GOT3 (cell line): ENCODE results near the gene SLC46A2.

Experiments used
- DNase-seq: peaks from one replicate; lab custom pipeline; 2025; ENCODE audit warnings: mixed read lengths; lab: John Stamatoyannopoulos, UW

Gene SLC46A2

GRCh38 chr9:112890106-112891081 is at the start of gene SLC46A2:
Gene SLC46A2 (minus strand): TSS chr9:112890876. CDS start chr9:112890681, 195 bp downstream.
- no peak for DNase-seq

GRCh38 chr9:112939418-112939817 is 48.7 kb upstream of the SLC46A2 start:
- no peak for DNase-seq

- no peak for DNase-seq
Measured at GRCh38 chr9:112933696-112934095, 43.0 kb upstream of the SLC46A2 start.

GRCh38 chr9:112925058-112925641 is 34.5 kb upstream of the SLC46A2 start:
- no peak for DNase-seq

DNA sequence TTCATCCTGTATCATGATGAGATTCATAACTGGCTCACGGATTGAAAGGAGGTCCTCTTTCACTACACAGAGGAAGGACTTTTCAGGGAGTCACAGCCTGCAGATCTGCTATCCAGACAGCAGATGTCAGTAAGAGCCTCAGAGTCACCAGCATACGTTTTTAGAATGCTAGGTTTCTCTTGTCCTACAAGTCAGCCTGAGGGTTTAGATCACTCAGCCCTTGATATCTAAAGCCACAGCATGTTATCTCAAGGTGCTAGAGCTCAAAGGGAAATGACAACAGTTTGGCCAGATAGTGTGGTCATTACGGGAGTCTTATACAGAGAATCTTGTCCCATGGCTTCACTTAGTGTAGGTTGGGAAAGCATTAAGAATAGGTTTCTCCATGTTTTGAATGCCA is 30.9 kb upstream of the SLC46A2 start:
- no peak for DNase-seq

- no peak for DNase-seq
Measured at GRCh38 chr9:112917987-112918362, 27.3 kb upstream of the SLC46A2 start.

DNA sequence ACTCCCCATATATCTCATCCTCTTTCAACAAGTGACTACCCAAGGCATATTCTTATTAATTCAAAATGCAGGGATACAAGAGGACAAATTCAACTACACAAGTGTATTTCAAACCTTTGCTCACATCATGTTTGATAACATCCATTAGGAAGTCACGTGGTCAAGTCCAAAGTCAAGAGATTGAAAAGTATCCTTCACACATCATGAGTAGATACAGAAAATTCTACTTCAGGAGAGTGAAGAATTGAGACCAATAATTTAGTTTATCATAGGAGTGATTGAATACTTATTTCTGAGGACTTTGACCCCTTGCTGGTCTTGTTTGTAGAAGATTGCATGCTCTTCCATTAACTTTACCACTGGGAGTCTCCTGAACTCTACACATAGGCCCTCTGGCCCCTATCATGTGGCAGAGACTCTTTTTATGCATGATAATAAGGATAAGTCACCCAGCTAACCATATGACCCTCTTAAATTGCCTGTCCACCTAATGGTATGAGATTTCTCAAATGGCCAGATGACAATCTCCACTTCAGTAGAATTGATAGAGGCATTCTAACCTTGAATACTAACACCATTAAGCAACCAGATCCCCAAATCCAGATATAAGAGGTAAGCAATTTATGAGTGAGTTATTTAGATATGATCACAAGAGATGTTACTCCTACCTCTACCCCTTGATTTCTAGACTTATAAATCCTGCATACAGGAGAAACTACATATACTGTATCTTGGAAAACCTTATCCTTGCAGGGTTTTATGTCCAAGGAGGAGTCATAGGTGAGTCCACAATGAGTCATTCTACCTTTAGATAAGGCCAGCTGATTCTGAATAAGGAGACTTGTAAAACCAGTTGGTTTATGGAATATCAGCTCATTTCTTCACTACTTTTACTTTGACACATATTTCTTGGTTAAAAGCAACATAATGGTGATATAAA is 26.6 kb upstream of the SLC46A2 start:
- DNase-seq = no peak

- DNase-seq = no peak
Measured at GRCh38 chr9:112914524-112914923, 23.8 kb upstream of the SLC46A2 start.

- no peak for DNase-seq
Measured at GRCh38 chr9:112913326-112913725, 22.6 kb upstream of the SLC46A2 start.

GRCh38 chr9:112912636-112913035 is 22.0 kb upstream of the SLC46A2 start:
- DNase-seq = no peak

- DNase-seq = no peak
Measured at GRCh38 chr9:112911736-112912135, 21.1 kb upstream of the SLC46A2 start.

DNA sequence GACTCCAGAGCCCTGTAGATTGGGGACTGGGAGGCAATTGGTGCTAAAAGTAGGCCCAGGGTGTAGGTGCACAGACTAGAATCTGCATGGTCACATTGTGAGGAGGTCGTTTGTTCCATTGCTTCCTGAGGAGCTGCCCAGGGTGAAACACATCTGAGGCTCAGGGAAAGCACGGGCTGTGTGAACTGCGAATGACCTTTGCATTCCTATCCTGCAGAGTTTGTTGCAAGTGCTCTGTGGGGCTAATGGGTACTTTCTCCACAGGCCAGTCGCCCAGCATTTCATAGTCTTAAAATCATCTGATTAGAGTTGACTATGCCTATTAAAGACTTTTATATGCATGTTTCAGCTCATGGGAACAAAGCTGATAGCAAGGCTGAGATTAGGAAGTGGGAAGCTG is 14.4 kb upstream of the SLC46A2 start:
- no peak for DNase-seq

DNA sequence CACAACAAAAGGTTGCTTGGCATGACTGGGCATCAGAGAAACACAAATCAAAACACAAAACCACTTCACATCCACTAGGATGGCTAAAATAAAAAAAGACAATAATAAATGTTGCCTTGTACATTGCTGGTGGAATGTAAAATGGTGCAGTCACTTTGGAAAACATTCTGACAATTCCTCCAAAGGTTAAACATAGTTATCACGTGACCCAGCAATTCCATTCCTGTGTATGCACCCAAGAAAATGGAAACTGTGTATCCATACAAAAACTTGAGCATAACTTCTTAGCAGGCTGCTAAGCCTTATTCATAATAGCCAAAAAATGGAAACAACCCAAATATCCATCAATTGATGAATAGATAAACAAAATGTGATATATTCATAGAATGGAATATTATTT is 10.2 kb upstream of the SLC46A2 start:
- DNase-seq = no peak

DNA sequence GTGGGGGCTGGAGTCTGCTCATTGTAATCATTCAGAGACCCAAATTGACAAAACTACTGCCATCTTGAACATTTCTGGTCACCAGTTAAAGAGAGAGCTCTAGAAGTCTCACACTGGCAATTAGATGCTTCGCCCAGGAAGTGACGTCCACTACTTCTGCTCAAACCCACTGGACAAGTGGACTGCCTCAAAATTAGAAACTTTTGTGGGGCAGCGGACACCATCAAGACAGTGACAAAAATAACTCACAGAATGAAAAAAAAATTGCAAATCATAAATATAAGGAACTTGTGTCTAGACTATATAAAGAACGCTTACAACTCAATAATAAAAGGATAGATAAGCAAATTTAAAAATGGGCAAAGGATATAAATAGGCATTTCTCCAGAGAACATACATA is 9.8 kb upstream of the SLC46A2 start:
- DNase-seq = no peak

DNA sequence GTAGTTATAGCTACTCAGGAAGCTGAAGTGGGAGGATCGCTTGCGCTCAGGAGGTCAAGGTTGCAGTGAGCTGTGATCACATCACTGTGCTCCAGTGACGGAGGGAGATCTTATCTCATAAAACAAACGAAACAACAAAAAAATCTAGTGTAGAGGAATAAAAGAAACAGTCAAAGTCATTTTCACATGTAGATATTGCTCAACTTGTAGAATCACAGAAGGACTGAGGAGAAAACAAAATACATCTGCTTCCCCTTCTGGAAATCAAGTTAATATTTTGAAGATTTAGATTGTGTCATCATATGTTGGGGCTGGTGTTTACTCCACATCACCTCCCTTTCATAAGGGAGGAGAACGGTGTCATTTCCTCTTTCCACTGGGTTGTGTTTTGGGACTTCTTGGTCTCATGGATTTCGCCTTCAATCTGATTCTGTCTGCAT is 8.2 kb upstream of the SLC46A2 start:
- no peak for DNase-seq

DNA sequence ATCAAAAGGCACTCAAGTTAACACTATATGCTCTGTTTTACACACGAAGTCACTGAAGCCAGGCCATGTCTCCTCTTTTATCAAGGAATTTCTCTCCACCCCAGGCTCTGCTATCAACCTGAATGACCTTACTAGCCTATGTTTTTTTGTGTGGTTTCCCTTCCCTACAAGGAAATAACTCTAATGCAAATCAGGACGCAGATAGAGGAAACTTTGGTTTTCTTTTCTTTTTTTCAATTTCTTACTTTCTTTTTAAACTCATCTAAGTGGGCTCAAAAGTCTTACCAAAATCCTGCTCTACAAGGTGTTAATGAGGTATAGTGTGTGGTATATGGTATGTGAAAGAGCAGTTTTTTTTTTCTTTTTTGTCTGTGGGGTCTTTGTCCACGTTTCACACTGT is 5.5 kb upstream of the SLC46A2 start:
- DNase-seq = no peak

DNA sequence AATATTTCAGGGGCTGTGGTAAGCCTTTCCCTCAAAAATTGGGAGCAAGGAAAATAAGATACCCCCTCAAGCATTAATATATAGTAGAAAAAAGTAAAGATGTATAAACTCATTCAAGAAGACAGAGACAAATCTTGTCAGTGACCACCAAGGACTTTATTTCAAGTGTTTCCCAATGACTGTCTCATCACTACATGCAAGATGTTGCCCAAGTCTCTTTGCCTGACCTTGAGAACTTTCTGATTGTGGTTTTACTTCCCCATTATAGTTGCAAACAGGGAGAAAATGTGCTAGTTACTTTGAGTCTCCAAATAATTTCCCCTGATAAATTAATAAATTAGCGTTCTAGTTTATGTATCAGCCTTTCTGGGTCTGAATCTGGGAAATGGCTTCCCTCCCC is 4.0 kb upstream of the SLC46A2 start:
- no peak for DNase-seq

DNA sequence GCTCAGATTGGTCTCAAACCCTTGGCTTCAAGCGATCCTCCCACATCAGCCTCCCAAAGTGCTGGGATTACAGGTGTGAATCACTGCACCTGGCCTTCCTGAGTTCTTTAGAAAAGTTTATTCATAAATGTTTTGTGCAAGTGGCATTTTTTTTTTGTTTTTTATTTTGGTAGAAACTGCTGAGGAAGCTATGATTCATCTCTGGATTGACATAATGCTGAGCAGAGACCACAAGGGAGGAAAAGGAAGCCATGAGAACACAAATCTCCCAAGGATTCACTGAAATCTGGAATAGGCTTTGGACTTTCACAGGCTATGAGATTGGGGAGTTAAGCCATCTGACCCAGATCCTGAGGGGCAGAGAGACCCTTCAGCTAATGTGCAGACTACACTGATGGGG is 3.4 kb upstream of the SLC46A2 start:
- no peak for DNase-seq

DNA sequence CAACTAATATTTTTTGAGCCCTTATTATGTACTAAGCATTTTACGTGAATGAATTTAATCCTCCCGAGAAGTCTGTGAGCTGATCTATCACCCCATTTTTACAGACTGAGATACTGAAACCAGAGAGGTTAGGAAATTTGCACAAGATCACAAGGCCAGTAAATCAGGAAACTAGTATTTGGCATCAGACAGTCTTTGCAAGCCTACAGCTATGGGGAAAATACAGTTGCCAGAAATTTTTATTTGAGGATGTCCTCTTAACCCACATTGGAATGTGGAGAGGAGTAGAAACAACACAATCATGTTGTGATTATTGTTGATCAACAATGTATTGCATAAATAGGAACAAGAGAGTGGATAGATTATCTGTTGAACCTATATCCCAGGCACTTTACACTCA is 2.3 kb upstream of the SLC46A2 start:
- no peak for DNase-seq

DNA sequence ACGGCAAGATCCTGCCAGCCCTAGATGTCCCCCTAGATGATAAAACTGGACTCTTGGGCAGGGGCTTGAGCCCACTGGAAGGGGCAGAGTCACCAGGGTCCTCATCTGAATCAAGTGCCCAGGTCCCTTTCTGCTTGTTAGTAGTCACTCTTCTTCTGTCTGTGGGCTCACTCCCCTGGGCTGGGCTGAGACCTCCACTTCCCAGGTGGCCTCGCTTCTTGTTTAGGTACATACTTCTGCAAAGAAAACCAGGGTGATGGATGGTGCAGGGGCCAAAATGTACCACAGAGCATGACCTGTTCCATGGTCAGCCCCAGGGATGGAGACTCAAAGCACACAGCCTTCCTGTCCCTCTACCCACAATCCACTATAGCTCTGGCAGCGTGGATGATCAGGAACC is 845 bp upstream of the SLC46A2 start:
- no peak for DNase-seq

DNA sequence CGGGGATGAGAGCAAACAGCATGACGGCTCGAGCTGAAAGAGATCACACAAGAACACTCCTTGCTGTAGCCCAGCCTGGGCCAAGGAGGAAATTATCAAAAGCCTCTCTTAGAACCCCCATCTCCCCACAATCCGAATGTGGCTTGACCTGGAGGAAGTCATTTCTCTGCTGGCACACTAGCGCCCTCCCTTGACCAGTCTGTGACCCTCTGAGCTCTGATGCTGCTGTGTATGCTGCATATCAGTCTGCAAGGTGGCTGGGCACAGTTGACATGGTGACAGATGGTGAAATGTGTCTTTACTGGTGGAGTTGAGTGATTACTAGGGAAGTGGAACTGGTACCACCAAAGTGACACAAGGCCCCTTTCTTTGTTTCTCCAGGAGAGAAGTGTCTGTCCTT is 3.3 kb downstream of the SLC46A2 start:
- no peak for DNase-seq

- no peak for DNase-seq
Measured at GRCh38 chr9:112886351-112886750, 4.3 kb downstream of the SLC46A2 start.
